ENCODE data around the gene CAMK1D. TPM values are rescaled to one million over a fixed set of nuclear protein-coding genes. Genes with fewer than 3 reads are reported as not detected.

The CAMK1D gene
- total RNA-seq, 2 experiments from 2014 or later = 7.5 to 9.0 TPM

DNA sequence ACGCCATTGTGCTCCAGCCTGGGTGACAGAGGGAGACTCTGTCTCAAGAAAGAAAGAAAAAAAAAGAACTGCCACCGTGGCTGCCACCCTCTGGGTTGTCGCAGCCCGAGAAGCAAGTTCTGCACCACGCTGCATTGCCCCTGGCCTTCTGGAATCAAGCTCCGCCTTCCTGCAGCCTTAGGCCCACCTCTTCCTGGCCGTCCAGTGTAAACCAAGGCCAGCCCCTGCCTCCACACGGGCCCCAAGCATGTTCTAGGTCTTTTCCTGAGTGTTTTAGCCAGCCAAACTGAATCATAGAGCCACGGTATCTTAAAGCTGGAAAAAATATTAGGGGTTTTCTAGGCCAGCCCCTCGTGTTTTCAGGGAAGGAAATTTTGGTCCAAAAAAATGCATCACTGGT is 463.2 kb downstream of the CAMK1D start:
- H3K27ac Mint-ChIP-seq = no peak overlapping the region
- ATAC-seq (ENCODE audit: low read depth) = no peak
- peaks cover 5% of the 10 kb centered on the region for H3K9me3 Mint-ChIP-seq
- POLR2A ChIA-PET = no interaction called here
- H3K4me3 Mint-ChIP-seq = no peak overlapping the region
- no peak for DNase-seq
- H3K36me3 Mint-ChIP-seq = peaks cover 5% of the 10 kb centered on the region
- H3K4me1 Mint-ChIP-seq = no peaks in the 10 kb centered on the region
- H3K27me3 Mint-ChIP-seq = no peaks in the 10 kb centered on the region

DNA sequence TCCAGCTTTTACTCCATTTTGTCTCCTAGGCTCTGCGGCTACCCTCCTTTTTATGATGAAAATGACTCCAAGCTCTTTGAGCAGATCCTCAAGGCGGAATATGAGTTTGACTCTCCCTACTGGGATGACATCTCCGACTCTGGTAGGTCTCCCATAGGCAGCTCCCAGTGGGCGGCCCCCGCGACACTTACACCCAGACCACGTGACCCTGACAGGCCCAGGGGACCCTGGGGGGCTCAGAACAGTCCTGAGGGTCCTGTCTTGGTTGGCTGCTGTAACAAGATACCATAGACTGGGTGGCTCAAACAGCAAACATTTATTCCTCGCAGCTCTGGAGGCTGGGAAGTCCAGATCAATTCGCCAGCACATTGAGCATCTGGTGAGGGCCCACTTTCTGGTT is 464.8 kb downstream of the CAMK1D start:
- peaks cover 5% of the 10 kb centered on the region for H3K36me3 Mint-ChIP-seq
- no peak overlapping the region for H3K4me3 Mint-ChIP-seq
- peaks cover 5% of the 10 kb centered on the region for H3K9me3 Mint-ChIP-seq
- no peaks in the 10 kb centered on the region for H3K27me3 Mint-ChIP-seq
- ATAC-seq (ENCODE audit: low read depth) (no peak), DNase-seq (no peak)
- POLR2A ChIA-PET = interaction anchor here (0.6 kb wide), 1 partner anchor 184 kb away, joined by 4 read pairs; no protein-coding TSS in a partner anchor
- no peak overlapping the region for H3K27ac Mint-ChIP-seq
- H3K4me1 Mint-ChIP-seq = no peaks in the 10 kb centered on the region

DNA sequence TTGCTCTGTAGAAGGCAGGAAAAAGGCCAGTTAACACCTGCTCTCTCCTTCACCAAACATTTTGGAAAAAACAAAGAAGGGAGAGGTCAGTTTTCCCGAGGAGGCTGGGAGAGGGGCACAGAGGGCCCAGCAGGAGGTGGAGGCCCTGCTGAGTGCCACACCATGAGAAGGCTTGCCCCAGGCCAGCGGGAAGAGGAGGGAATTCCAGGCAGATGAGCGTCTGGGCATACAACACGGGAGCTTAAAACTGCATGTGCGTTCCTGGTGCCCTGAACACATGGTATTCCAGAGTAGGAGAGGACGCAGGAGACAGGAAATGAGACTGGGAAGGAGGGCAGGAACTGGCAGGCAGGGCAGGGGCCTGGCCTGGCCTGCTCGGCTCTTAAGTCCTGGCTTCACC is 469.7 kb downstream of the CAMK1D start:
- POLR2A ChIA-PET = no interaction called here
- Mint-ChIP-seq H3K4me1 (peaks cover 2% of the 10 kb centered on the region), H3K27me3 (no peaks in the 10 kb centered on the region), H3K36me3 (no peaks in the 10 kb centered on the region), H3K4me3 (no peak overlapping the region), H3K9me3 (peaks cover under 1% of the 10 kb centered on the region), H3K27ac (no peak overlapping the region)
- ATAC-seq (ENCODE audit: low read depth) (no peak), DNase-seq (no peak)

DNA sequence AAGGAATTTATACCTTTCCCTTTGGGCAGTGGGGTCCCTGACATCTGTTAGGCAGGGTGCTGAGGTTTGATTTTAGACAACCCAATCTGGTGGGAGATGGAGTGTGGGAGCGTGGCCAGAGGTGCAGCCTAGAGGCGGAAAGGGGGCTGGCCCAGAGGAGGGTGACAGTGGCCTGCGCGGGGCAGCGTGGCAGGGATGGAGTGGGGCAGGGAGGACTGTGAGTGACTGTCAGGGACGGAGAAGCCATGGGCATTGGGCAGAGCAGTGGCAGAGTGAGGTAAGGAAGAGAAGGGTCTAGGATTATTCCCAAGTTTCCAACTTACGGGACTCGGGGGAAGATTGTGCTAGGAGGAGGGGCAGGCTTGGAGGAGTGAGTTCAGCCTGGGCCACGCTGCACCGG is 470.3 kb downstream of the CAMK1D start:
- Mint-ChIP-seq H3K36me3 (no peaks in the 10 kb centered on the region), H3K27ac (no peak overlapping the region)
- POLR2A ChIA-PET = no interaction called here

DNA sequence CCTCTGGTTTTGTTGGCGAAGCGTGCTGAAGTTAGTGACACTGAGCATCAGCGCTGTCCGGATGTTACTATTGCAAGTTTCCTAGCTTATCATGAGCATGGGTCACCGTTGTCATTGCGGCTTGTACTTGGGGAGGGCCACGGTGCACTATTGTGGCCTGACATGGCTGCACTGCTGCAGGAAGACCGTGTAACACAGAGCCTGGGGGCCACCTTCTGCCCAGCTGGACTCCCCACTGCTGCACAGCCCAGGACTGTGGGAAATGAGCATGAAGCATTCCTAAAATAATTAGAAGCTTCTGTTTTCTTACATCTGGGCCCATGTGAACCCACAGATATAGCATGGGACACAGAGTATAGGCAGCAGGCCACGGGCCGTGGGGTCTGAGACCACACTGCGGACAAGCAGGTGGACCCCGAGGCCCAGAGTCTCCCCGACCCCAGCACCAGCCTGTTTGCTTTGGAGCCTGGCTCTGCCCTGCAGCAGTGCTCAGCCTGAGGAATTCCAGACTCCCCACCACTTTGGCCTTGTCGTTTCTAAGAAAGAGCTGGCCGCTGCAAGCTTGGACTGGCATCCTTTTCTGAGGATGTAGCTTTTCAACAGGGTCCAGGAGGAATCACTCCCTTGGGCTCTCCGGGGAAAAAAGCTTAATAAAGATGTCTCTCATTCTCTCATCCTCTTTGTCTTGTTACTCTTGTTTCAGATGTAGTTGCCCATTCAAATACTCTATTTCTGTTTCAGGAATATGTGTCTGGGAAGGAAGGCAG is 473.0 kb downstream of the CAMK1D start:
- no peaks in the 10 kb centered on the region for H3K9me3 Mint-ChIP-seq
- H3K36me3 Mint-ChIP-seq = no peaks in the 10 kb centered on the region
- H3K4me3 Mint-ChIP-seq = no peak overlapping the region
- no peak for DNase-seq
- H3K27ac Mint-ChIP-seq = no peak overlapping the region
- H3K4me1 Mint-ChIP-seq = peaks cover 2% of the 10 kb centered on the region
- ATAC-seq (ENCODE audit: low read depth) = no peak
- no peaks in the 10 kb centered on the region for H3K27me3 Mint-ChIP-seq
- POLR2A ChIA-PET = no interaction called here

More for the DNA sequence above, 470.3 kb downstream of the CAMK1D start:
- H3K4me1 Mint-ChIP-seq = peaks cover 2% of the 10 kb centered on the region
- H3K9me3 Mint-ChIP-seq = no peaks in the 10 kb centered on the region
- no peak for ATAC-seq (ENCODE audit: low read depth)
- H3K27me3 Mint-ChIP-seq = no peaks in the 10 kb centered on the region
- no peak overlapping the region for H3K4me3 Mint-ChIP-seq
- DNase-seq = no peak

DNA sequence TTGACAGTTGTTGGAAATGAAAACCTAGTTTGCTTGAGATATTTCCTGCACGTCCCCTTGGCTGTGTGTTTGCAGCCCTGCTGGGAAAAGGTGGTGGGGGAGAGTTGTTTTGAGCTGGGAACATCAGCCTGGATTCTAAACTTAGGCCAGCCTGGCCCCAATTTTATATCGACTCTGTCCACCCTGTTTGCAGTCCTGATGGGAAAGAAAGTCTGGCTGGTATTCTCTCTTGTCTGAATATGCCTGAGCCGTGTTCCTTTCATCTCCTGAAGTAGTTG is 473.5 kb downstream of the CAMK1D start:
- no peaks in the 10 kb centered on the region for H3K9me3 Mint-ChIP-seq
- no peak overlapping the region for H3K4me3 Mint-ChIP-seq
- DNase-seq (no peak), ATAC-seq (ENCODE audit: low read depth) (no peak)
- H3K4me1 Mint-ChIP-seq = peaks cover 2% of the 10 kb centered on the region
- H3K36me3 Mint-ChIP-seq = no peaks in the 10 kb centered on the region
- POLR2A ChIA-PET = no interaction called here
- H3K27ac Mint-ChIP-seq = no peak overlapping the region
- H3K27me3 Mint-ChIP-seq = no peaks in the 10 kb centered on the region

DNA sequence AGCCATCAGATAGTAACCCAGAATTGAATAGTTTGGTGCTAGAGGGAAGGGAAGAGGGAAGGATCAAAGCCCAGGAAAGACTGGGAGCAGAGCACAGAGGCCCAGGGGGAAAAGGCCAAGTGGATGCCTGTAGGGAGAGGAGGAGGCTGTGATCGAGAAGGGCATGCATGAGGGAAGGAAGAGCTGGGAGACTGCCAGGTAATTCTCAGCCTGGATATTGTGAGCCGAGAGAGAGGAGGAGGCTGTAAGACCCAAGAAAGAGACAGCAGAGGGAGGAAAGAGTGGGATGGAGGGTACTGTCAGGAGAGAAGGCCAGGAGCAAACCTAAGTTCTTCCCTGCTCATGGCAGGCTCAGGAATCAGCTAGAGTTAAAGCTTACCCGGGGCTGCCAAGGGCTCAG is 474.0 kb downstream of the CAMK1D start:
- POLR2A ChIA-PET = no interaction called here
- no peaks in the 10 kb centered on the region for H3K27me3 Mint-ChIP-seq
- H3K9me3 Mint-ChIP-seq = no peaks in the 10 kb centered on the region
- no peak for DNase-seq
- H3K4me1 Mint-ChIP-seq = peaks cover 2% of the 10 kb centered on the region
- H3K36me3 Mint-ChIP-seq = no peaks in the 10 kb centered on the region
- ATAC-seq (ENCODE audit: low read depth) = no peak
- no peak overlapping the region for H3K27ac Mint-ChIP-seq
- H3K4me3 Mint-ChIP-seq = no peak overlapping the region

DNA sequence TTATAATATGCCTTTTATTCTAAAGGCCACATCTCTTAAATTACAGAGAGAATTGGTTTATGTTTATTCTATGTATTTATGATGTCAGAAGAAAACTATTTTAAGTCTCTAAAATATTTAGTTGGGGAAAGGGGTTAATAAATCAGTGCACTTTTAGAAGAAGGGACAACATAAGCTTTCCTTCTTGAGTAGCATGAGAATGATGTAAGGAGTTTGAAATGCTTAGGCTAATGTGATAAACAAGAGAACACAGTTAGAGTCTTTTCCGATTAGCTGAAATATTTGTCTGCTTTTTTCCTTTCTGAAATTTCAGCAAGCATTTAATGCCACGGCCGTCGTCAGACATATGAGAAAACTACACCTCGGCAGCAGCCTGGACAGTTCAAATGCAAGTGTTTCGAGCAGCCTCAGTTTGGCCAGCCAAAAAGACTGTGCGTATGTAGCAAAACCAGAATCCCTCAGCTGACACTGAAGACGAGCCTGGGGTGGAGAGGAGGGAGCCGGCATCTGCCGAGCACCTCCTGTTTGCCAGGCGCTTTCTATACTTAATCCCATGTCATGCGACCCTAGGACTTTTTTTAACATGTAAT is 476.0 kb downstream of the CAMK1D start:
- no peaks in the 10 kb centered on the region for H3K27me3 Mint-ChIP-seq
- no peaks in the 10 kb centered on the region for H3K36me3 Mint-ChIP-seq
- no peak overlapping the region for H3K27ac Mint-ChIP-seq
- H3K9me3 Mint-ChIP-seq = no peaks in the 10 kb centered on the region
- peaks cover 2% of the 10 kb centered on the region for H3K4me1 Mint-ChIP-seq
- DNase-seq = no peak
- no peak for ATAC-seq (ENCODE audit: low read depth)
- POLR2A ChIA-PET = no interaction called here
- H3K4me3 Mint-ChIP-seq = no peak overlapping the region

DNA sequence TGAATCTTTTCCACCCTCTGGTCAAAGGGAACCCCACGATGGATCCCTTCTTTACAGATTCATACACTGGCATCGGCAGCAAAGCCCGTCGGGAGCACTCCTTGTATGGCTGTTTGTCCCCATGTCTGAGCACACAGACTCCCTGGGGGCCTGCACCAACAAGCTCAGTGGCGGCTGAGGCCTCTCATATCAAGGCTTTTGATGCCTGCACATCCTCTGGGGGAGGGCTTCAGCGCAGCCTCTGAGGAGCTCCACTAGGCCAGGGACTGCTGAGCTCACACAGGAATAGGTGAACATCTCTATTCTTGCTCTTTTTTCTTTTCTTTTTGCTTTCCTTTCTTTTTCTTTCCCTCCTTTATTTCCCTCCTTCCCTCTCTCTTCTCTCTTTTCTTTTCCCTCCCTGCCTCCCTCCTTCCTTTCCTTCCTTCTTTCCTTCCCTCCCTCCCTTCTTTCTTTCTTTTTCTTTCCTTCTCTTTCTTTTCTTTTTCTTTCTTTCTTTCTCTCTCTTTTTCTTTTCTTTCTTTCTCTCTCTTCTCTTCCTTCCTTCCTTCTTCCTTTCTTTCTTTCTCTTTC is 477.5 kb downstream of the CAMK1D start:
- Mint-ChIP-seq H3K36me3 (no peaks in the 10 kb centered on the region), H3K27ac (no peak overlapping the region), H3K4me1 (no peaks in the 10 kb centered on the region), H3K27me3 (no peaks in the 10 kb centered on the region), H3K9me3 (no peaks in the 10 kb centered on the region), H3K4me3 (no peak overlapping the region)
- POLR2A ChIA-PET = no interaction called here
- DNase-seq (no peak), ATAC-seq (ENCODE audit: low read depth) (no peak)

DNA sequence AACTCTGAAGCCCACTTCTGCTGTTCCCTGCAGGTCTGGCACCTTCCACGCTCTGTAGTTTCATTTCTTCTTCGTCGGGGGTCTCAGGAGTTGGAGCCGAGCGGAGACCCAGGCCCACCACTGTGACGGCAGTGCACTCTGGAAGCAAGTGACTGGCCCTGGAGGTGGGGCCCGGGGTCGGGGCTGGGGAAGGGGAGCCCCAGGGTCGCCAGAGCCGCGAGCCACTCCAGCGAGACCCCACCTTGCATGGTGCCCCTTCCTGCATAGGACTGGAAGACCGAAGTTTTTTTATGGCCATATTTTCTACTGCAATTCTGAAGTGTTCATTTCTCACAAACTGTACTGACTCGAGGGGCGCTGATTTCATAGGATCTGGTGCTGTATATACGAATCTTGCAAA is 479.4 kb downstream of the CAMK1D start:
- POLR2A ChIA-PET = no interaction called here
- Mint-ChIP-seq H3K4me3 (no peak overlapping the region), H3K4me1 (no peaks in the 10 kb centered on the region), H3K36me3 (no peaks in the 10 kb centered on the region), H3K27me3 (no peaks in the 10 kb centered on the region), H3K27ac (no peak overlapping the region), H3K9me3 (no peaks in the 10 kb centered on the region)
- DNase-seq (no peak), ATAC-seq (ENCODE audit: low read depth) (no peak)

DNA sequence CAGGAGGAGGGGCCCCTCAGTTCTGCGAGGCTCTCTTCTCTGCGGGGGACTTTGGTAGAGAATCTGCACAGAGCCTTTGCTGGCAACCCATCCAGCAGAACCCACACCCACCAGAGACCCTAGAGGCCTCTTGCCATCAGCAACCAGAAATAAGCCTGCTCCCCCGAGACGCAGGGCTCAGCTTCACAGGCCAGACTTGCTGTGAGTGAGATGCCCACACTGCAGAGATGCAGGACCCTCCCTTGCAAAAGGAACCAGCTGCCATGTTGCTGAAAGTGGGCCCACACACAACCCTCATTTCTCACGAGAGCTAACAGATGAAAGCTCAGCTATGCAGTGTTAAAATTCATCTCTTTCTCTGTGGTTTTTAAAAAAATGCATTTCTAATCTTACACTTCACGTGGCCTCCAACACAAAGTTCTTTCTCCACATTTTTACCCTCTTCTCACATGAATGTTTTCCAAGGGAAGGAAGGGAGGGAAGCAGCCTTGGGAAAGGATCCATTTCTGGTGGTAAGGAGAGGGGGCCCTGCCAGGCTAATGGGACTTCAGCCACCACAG is 480.6 kb downstream of the CAMK1D start:
- Mint-ChIP-seq H3K9me3 (no peaks in the 10 kb centered on the region), H3K27ac (no peak overlapping the region), H3K4me1 (no peaks in the 10 kb centered on the region), H3K4me3 (no peak overlapping the region), H3K36me3 (no peaks in the 10 kb centered on the region), H3K27me3 (no peaks in the 10 kb centered on the region)
- ATAC-seq (ENCODE audit: low read depth) (no peak), DNase-seq (no peak)
- POLR2A ChIA-PET = no interaction called here

DNA sequence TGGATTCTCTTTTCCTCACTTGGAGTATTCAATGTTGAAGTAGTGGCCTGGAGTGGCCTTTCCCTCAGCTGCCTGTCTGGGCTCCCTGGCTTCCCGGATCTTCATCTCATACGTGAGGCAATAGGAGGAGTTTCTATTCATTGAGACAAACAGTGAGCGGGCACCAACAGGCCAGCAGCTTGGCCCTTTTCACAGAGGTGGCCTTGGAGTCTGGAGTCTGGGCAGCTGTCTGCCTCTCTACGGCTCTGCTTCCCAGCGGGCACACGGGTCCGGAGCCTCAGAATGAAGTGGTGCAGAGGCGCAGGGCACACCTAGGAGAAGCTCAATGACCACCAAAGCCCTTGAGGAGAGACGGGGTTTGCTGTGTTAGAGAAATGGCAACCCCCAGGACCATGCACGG is 482.7 kb downstream of the CAMK1D start:
- no peak overlapping the region for H3K27ac Mint-ChIP-seq
- no peaks in the 10 kb centered on the region for H3K36me3 Mint-ChIP-seq
- ATAC-seq (ENCODE audit: low read depth) (no peak), DNase-seq (no peak)
- no peak overlapping the region for H3K4me3 Mint-ChIP-seq
- no peaks in the 10 kb centered on the region for H3K4me1 Mint-ChIP-seq
- POLR2A ChIA-PET = no interaction called here
- H3K27me3 Mint-ChIP-seq = no peaks in the 10 kb centered on the region
- no peaks in the 10 kb centered on the region for H3K9me3 Mint-ChIP-seq

DNA sequence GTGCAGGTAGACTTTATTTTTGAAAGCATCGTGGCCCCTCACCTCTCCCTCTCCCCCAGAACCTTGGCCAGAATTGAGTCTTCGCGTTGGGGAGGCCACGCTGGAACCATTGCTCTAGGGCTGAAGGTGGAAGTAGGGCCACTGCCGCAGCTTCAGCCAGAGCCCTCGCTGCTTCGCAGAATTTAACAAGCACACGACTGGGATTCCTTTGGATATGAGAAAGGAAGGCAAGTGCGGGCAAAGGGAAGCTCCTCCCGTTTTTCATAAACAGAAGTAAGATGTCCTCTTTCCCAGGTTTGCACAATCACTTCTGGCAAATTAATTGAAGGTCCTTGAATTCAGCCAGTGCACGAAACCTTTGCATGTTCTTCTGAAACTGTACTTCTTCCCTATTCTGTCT is 484.1 kb downstream of the CAMK1D start:
- H3K27me3 Mint-ChIP-seq = no peaks in the 10 kb centered on the region
- POLR2A ChIA-PET = no interaction called here

DNA sequence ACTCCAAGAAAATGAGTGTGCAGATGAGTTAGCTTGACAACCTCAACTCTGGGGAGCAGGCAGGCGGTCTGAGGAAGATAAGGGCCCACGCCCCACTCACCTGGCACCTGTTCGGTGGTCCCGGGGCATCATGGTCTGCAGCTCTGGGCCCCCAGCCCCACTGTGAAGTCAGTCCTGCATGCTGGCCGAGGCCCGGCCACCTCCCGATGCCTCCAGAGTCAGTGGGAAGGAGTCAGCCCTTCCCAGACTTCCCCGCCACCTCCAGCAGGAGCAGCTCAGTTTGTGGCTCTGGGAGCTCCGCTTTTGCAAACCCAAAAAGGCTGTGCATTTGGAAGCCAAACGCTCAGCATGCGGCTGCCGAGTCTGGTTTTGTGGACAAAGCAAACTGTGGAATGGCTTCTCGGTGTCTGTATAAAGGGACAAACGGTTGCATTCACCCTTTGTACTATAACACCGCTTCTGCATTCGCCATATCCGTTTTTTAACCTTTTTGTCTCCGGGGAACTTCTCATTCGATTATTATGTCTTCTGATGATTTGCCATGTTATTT is 484.8 kb downstream of the CAMK1D start:
- Mint-ChIP-seq H3K36me3 (no peaks in the 10 kb centered on the region), H3K27me3 (no peaks in the 10 kb centered on the region), H3K4me1 (no peaks in the 10 kb centered on the region), H3K4me3 (no peak overlapping the region), H3K27ac (no peak overlapping the region), H3K9me3 (no peaks in the 10 kb centered on the region)
- DNase-seq (no peak), ATAC-seq (ENCODE audit: low read depth) (no peak)
- POLR2A ChIA-PET = no interaction called here

More for the DNA sequence above, 484.1 kb downstream of the CAMK1D start:
- H3K27ac Mint-ChIP-seq = no peak overlapping the region
- no peaks in the 10 kb centered on the region for H3K36me3 Mint-ChIP-seq
- no peak overlapping the region for H3K4me3 Mint-ChIP-seq
- DNase-seq = no peak
- ATAC-seq (ENCODE audit: low read depth) = no peak
- no peaks in the 10 kb centered on the region for H3K9me3 Mint-ChIP-seq
- H3K4me1 Mint-ChIP-seq = no peaks in the 10 kb centered on the region
